HFFc6 (cell line): ENCODE data around the gene TCEAL8. TPM values are rescaled to one million over a fixed set of nuclear protein-coding genes. Genes with fewer than 3 reads are reported as not detected.

Experiments
- DNase-seq: peaks from one replicate; pipeline ENCODE4 v3.0.0-alpha.2; 2018
- H3K27ac Mint-ChIP-seq: 2 replicates; pipeline ENCODE4 v1.8.0; 2020; ENCODE audit warnings: mild to moderate bottlenecking, mixed read lengths
- H3K27me3 Mint-ChIP-seq: 2 replicates; pipeline ENCODE4 v1.8.0; 2021; ENCODE audit warnings: mild to moderate bottlenecking, moderate library complexity, mixed read lengths; ENCODE audit not compliant: insufficient read depth
- H3K36me3 Mint-ChIP-seq: 2 replicates; pipeline ENCODE4 v1.8.0; 2021; ENCODE audit warnings: low read depth, mixed read lengths
- H3K4me1 Mint-ChIP-seq: 2 replicates; pipeline ENCODE4 v1.8.0; 2020; ENCODE audit warnings: low read depth, mixed read lengths
- H3K4me3 Mint-ChIP-seq: 2 replicates; pipeline ENCODE4 v1.8.0; 2020; ENCODE audit warnings: mild to moderate bottlenecking, moderate library complexity, mixed read lengths
- H3K9me3 Mint-ChIP-seq: 2 replicates; pipeline ENCODE4 v1.8.0; 2020; ENCODE audit warnings: mild to moderate bottlenecking, mixed read lengths
- total RNA-seq, 6 experiments: library from RNA; stranded (reverse); fragmentation: NEBNext Ultra II Directional; extraction: Animal tissue kit (Norgen Biotek cat#: 25700); gene quantifications; 2 replicates in 1 of 6; 3 replicates in 5 of 6; pipeline ENCODE4 v1.2.3, GENCODE V29; 2021
- TF ChIP-seq, protein P1 (sequence below): fragments of 200-600 bp; sonication (generic); IDR thresholded peaks from 2 replicates; pipeline ENCODE4 v1.5.0; 2021; ENCODE audit warnings: antibody characterized with exemption, mild to moderate bottlenecking

The TCEAL8 gene
- total RNA-seq, 6 experiments from 2014 or later, result 65.0 to 81.7 (median 74.0) TPM

DNA sequence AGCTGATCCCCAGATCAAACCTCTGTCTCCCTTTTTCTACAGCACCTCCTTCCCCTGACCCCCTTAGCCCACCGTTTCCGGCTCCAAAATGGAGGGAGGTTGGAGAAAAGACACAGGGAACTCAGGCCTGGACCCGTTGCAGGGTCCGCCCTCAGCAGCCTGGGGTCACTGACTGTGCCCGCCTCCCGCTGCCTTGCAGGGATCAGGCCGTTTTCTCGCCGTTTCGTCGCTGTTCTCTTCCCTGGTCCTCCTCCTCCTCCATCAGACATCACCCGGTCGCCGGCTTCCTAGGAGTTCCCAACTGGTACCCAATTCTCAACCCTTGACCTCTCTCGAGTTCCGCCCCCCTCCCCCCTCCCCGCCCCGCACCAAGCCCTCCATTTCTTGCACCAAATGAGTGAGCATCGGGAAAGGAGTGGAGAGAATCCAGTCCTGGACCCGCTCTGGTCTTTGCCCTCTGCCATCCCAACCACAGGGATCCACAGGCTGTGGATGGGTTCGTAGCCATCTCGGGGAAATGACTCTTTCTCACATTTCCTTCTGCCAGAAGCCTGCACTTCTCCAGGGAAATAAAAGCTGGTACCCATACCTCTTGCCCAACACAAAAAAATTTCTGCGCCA lies 21.1 kb upstream of the TCEAL8 start:
- Mint-ChIP-seq H3K4me3 (no peak overlapping the region), H3K36me3 (no peaks in the 10 kb centered on the region), H3K27ac (no peak overlapping the region), H3K4me1 (no peaks in the 10 kb centered on the region), H3K9me3 (no peaks in the 10 kb centered on the region), H3K27me3 (peaks cover 38% of the 10 kb centered on the region)
- no peak for DNase-seq
- TF ChIP-seq, protein P1, sequence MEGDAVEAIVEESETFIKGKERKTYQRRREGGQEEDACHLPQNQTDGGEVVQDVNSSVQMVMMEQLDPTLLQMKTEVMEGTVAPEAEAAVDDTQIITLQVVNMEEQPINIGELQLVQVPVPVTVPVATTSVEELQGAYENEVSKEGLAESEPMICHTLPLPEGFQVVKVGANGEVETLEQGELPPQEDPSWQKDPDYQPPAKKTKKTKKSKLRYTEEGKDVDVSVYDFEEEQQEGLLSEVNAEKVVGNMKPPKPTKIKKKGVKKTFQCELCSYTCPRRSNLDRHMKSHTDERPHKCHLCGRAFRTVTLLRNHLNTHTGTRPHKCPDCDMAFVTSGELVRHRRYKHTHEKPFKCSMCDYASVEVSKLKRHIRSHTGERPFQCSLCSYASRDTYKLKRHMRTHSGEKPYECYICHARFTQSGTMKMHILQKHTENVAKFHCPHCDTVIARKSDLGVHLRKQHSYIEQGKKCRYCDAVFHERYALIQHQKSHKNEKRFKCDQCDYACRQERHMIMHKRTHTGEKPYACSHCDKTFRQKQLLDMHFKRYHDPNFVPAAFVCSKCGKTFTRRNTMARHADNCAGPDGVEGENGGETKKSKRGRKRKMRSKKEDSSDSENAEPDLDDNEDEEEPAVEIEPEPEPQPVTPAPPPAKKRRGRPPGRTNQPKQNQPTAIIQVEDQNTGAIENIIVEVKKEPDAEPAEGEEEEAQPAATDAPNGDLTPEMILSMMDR, result no peak

DNA sequence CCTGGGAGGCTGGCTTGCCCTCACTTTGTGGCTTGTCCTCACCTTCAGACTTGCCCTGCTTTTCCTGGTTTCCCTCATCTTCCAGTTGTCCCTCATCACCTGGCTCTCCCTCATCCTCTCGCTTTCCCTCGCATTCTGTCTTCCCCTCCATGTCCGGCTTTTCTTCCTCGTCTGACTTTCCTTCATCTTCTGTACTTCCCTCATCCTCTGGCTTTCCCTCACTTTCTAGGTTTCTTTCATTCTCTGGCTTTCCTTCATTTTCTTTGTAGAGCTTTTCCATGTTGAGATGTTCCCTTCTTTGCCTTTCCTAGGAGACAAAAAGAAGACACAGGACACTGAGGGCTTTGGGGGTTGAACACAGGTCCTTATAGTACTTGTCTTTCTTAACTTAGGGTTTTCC lies 19.3 kb upstream of the TCEAL8 start:
- H3K27me3 Mint-ChIP-seq, result peaks cover 35% of the 10 kb centered on the region
- H3K27ac Mint-ChIP-seq, result no peak overlapping the region
- no peak for DNase-seq

GRCh38 chrX:103258275-103258674 lies 3.3 kb upstream of the TCEAL8 start:
- H3K36me3 Mint-ChIP-seq, result peaks cover 16% of the 10 kb centered on the region
- H3K27ac Mint-ChIP-seq, result no peak overlapping the region
- H3K4me1 Mint-ChIP-seq, result peaks cover 23% of the 10 kb centered on the region
- H3K27me3 Mint-ChIP-seq, result peaks cover 4% of the 10 kb centered on the region
- TF ChIP-seq, protein P1, result no peak
- no peak overlapping the region for H3K4me3 Mint-ChIP-seq
- no peak for DNase-seq
- no peaks in the 10 kb centered on the region for H3K9me3 Mint-ChIP-seq

More for the DNA sequence above, 19.3 kb upstream of the TCEAL8 start:
- Mint-ChIP-seq H3K4me3 (no peak overlapping the region), H3K36me3 (no peaks in the 10 kb centered on the region), H3K9me3 (no peaks in the 10 kb centered on the region), H3K4me1 (no peaks in the 10 kb centered on the region)
- TF ChIP-seq, protein P1, result no peak

GRCh38 chrX:103256651-103257050 lies 1.7 kb upstream of the TCEAL8 start:
- Mint-ChIP-seq H3K4me1 (peaks cover 23% of the 10 kb centered on the region), H3K9me3 (no peaks in the 10 kb centered on the region), H3K36me3 (peaks cover 17% of the 10 kb centered on the region), H3K4me3 (no peak overlapping the region), H3K27me3 (peaks cover 4% of the 10 kb centered on the region), H3K27ac (no peak overlapping the region)
- DNase-seq, result no peak
- TF ChIP-seq, protein P1, result no peak

- DNase-seq, result no peak
- peaks cover 4% of the 10 kb centered on the region for H3K27me3 Mint-ChIP-seq
Measured at GRCh38 chrX:103254171-103254824, 657 bp downstream of the TCEAL8 start.

More at GRCh38 chrX:103254171-103254824, 657 bp downstream of the TCEAL8 start:
- Mint-ChIP-seq H3K9me3 (no peaks in the 10 kb centered on the region), H3K27ac (peak overlapping the region; percentile 89), H3K36me3 (peaks cover 17% of the 10 kb centered on the region), H3K4me1 (peaks cover 23% of the 10 kb centered on the region), H3K4me3 (peak overlapping the region; percentile 97)
- TF ChIP-seq, protein P1, result no peak
